ENCODE measurements around the gene PLCH1. TPM values are rescaled to one million over a fixed set of nuclear protein-coding genes. Genes with fewer than 3 reads are reported as not detected.

PLCH1 gene
- total and polyA plus RNA-seq, 10 of the 15 experiments (the other 5 are each of a cell fraction or from before 2014, with no cell fraction given) = 0.03 to 0.22 (median 0.04) TPM; not detected in 5

- TF ChIP-seq ZBTB11 (CRISPR knock-in tag; IDR thresholded peaks at IDR 0.05) (no peak), HSF1 (IDR thresholded peaks at IDR 0.05; ENCODE audit: low read depth, low read length) (no peak), USF2 (IDR thresholded peaks at IDR 0.05; ENCODE audit: borderline replicate concordance, low read depth, low read length) (no peak), SIX5 (IDR thresholded peaks at IDR 0.05; ENCODE audit: low read depth, low read length, severe bottlenecking) (no peak), ZNF217 (IDR thresholded peaks at IDR 0.05) (no peak), ASH2L (IDR thresholded peaks at IDR 0.05; ENCODE audit: borderline replicate concordance, low read depth) (no peak), RAD21 (IDR thresholded peaks at IDR 0.05; ENCODE audit: insufficient read depth, low read depth, low read length) (no peak), CBX3 (IDR thresholded peaks at IDR 0.05; ENCODE audit: borderline replicate concordance, low read depth) (no peak)
Observed at GRCh38 chr3:155560135-155560534, 184.7 kb downstream of the PLCH1 start (continued).
